Stomach (tissue), 4 donors: Measurements from ENCODE around the gene RUNX1.

Source experiments
- CTCF ChIP-seq, 7 experiments: fragments of 450-650 bp in 4 of 7; fragments of 200-600 bp in 3 of 7; sonication (generic) in 3 of 7; IDR thresholded peaks; one replicate each; pipeline ENCODE4 v1.5.1; 2016 to 2019; ENCODE audit warnings: antibody characterized with exemption in 7 of 7, control low read depth in 2 of 7, mild to moderate bottlenecking in 1 of 7
- EP300 ChIP-seq: sonication (generic); formaldehyde crosslinking; IDR thresholded peaks from one replicate; pipeline ENCODE4 v1.6.1; 2017; ENCODE audit warnings: antibody characterized with exemption
- POLR2A ChIP-seq, 4 donors: fragments of 450-650 bp; IDR thresholded peaks; one replicate each; pipeline ENCODE4 v1.6.1; 2016; ENCODE audit warnings: antibody characterized with exemption in 4 of 4, control low read depth in 2 of 4, mild to moderate bottlenecking in 1 of 4, moderate library complexity in 1 of 4

GRCh38 chr21:34766862-34767261 is 282.2 kb downstream of the RUNX1 start:
- TF ChIP-seq CTCF (IDR thresholded peaks at IDR 0.05) (no peak), EP300 (no peak), POLR2A (IDR thresholded peaks at IDR 0.05) (no peak)
